Measurements from ENCODE around the gene SYNPR.

DNA sequence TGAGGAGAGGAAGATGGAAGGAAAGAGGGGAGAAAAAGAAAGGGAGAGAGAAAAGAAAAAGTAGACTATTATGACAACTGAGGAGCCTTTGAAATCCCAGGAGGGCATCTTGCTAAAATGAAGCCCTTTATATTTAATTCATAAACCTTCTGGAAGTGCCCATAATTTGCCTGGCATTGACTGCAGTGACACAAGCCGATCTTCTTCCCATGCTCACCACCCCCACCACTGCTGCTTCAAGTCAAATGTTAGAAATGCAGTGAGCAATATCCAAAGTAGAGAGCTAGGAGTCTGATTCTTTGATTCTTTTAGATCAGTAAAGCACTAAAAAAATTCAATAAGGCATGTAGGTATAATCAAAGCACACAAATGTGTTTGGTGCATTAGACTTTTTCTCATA, 235.7 kb downstream of the SYNPR start:
- no peak for TF ChIP-seq CTCF (IDR thresholded peaks at IDR 0.05; ENCODE audit: low read depth, low read length, poor library complexity, severe bottlenecking)
- TF ChIP-seq EZH2phosphoT487 (IDR thresholded peaks at IDR 0.05; ENCODE audit: borderline replicate concordance, low read length), result no peak
